Measurements from ENCODE around the gene CKM. TPM values are rescaled to one million over a fixed set of nuclear protein-coding genes. Genes with fewer than 3 reads are reported as not detected.

The CKM gene
- total and polyA plus RNA-seq, 2 experiments from 2014 or later: 1.0 to 1.3 TPM

GRCh38 chr19:45323671-45324081 lies 1.0 kb upstream of the CKM start:
- H3K4me3 ChIP-seq: peak overlapping the region; percentile 33
- H2AFZ ChIP-seq: peak overlapping the region; percentile 60
- peak; percentile 51 for DNase-seq (ENCODE audit: low spot score)

GRCh38 chr19:45322311-45322710 lies 364 bp downstream of the CKM start:
- DNase-seq (ENCODE audit: low spot score): no peak
- WGBS (ENCODE audit: low lambda C conversion rate, missing lambda C conversion rate): 53% methylated on average over 11 of the region's 11 CpGs
- Histone ChIP-seq H3K4me1 (ENCODE audit: insufficient read depth) (peaks cover 12% of the 10 kb centered on the region), H3K9me3 (ENCODE audit: low read depth) (no peaks in the 10 kb centered on the region), H4K20me1 (ENCODE audit: insufficient read depth, poor library complexity, severe bottlenecking) (no peaks in the 10 kb centered on the region), H3K79me2 (no peaks in the 10 kb centered on the region), H3K4me3 (no peak overlapping the region), H3K36me3 (replicated peaks; ENCODE audit: insufficient read depth, low read depth) (no peaks in the 10 kb centered on the region), H3K4me2 (no peak overlapping the region), H3K27me3 (peaks cover 7% of the 10 kb centered on the region), H3K9me2 (replicated peaks; ENCODE audit: insufficient read depth) (no peaks in the 10 kb centered on the region), H2AFZ (no peak overlapping the region), H3K27ac (no peak overlapping the region)
- TF ChIP-seq EZH2phosphoT487 (IDR thresholded peaks at IDR 0.05; ENCODE audit: low read depth, severe bottlenecking, unreplicated experiment) (no peak), EZH2 (IDR thresholded peaks at IDR 0.05; ENCODE audit: borderline replicate concordance) (no peak), CTCF (IDR thresholded peaks at IDR 0.05; ENCODE audit: poor library complexity) (no peak)

More at GRCh38 chr19:45323671-45324081, 1.0 kb upstream of the CKM start:
- no peaks in the 10 kb centered on the region for H3K9me3 ChIP-seq (ENCODE audit: low read depth)
- 5% methylated on average over 26 of the region's 30 CpGs for WGBS (ENCODE audit: low lambda C conversion rate, missing lambda C conversion rate)
- peak overlapping the region; percentile 84 for H3K4me2 ChIP-seq
- H3K27me3 ChIP-seq: peaks cover 7% of the 10 kb centered on the region
- H3K4me1 ChIP-seq (ENCODE audit: insufficient read depth): peaks cover 12% of the 10 kb centered on the region
- H3K9me2 ChIP-seq (replicated peaks; ENCODE audit: insufficient read depth): no peaks in the 10 kb centered on the region
- no peak for TF ChIP-seq EZH2phosphoT487 (IDR thresholded peaks at IDR 0.05; ENCODE audit: low read depth, severe bottlenecking, unreplicated experiment)
- TF ChIP-seq EZH2 (IDR thresholded peaks at IDR 0.05; ENCODE audit: borderline replicate concordance): no peak
- TF ChIP-seq CTCF (IDR thresholded peaks at IDR 0.05; ENCODE audit: poor library complexity): no peak
- H3K36me3 ChIP-seq (replicated peaks; ENCODE audit: insufficient read depth, low read depth): no peaks in the 10 kb centered on the region
- H3K79me2 ChIP-seq: no peaks in the 10 kb centered on the region
- H3K27ac ChIP-seq: no peak overlapping the region
- no peaks in the 10 kb centered on the region for H4K20me1 ChIP-seq (ENCODE audit: insufficient read depth, poor library complexity, severe bottlenecking)

GRCh38 chr19:45321848-45322247 lies 827 bp downstream of the CKM start:
- DNase-seq (ENCODE audit: low spot score): no peak
- TF ChIP-seq CTCF (IDR thresholded peaks at IDR 0.05; ENCODE audit: poor library complexity): no peak
- no peak for TF ChIP-seq EZH2phosphoT487 (IDR thresholded peaks at IDR 0.05; ENCODE audit: low read depth, severe bottlenecking, unreplicated experiment)
- TF ChIP-seq EZH2 (IDR thresholded peaks at IDR 0.05; ENCODE audit: borderline replicate concordance): no peak
- Histone ChIP-seq H4K20me1 (ENCODE audit: insufficient read depth, poor library complexity, severe bottlenecking) (no peaks in the 10 kb centered on the region), H3K4me3 (no peak overlapping the region), H3K9me3 (ENCODE audit: low read depth) (no peaks in the 10 kb centered on the region), H3K27ac (no peak overlapping the region), H3K36me3 (replicated peaks; ENCODE audit: insufficient read depth, low read depth) (no peaks in the 10 kb centered on the region), H3K9me2 (replicated peaks; ENCODE audit: insufficient read depth) (no peaks in the 10 kb centered on the region), H3K4me1 (ENCODE audit: insufficient read depth) (peaks cover 12% of the 10 kb centered on the region), H3K4me2 (no peak overlapping the region), H3K27me3 (peaks cover 7% of the 10 kb centered on the region), H3K79me2 (no peaks in the 10 kb centered on the region), H2AFZ (no peak overlapping the region)
- 78% methylated on average over 5 of the region's 7 CpGs for WGBS (ENCODE audit: low lambda C conversion rate, missing lambda C conversion rate)

All from hepatocyte (in vitro differentiated cells).